Measurements from ENCODE around the gene CRLF1.
A peak's percentile ranks its signal among the peaks of the same experiment; 100 is the strongest.

Gene CRLF1

GRCh38 chr19:18590273-18591272 lies 16.0 kb downstream of the CRLF1 start:
- no peak for TF ChIP-seq CTCF (IDR thresholded peaks at IDR 0.05; ENCODE audit: low read depth, low read length)
- no peak overlapping the region for H3K4me3 ChIP-seq (replicated peaks in 1 of 2; ENCODE audit: low read depth in 2 of 2, low read length in 2 of 2)
- DNase-seq (ENCODE audit: low read depth in 2 of 2) = peak in 1 of 2 donors; percentile 66

DNA sequence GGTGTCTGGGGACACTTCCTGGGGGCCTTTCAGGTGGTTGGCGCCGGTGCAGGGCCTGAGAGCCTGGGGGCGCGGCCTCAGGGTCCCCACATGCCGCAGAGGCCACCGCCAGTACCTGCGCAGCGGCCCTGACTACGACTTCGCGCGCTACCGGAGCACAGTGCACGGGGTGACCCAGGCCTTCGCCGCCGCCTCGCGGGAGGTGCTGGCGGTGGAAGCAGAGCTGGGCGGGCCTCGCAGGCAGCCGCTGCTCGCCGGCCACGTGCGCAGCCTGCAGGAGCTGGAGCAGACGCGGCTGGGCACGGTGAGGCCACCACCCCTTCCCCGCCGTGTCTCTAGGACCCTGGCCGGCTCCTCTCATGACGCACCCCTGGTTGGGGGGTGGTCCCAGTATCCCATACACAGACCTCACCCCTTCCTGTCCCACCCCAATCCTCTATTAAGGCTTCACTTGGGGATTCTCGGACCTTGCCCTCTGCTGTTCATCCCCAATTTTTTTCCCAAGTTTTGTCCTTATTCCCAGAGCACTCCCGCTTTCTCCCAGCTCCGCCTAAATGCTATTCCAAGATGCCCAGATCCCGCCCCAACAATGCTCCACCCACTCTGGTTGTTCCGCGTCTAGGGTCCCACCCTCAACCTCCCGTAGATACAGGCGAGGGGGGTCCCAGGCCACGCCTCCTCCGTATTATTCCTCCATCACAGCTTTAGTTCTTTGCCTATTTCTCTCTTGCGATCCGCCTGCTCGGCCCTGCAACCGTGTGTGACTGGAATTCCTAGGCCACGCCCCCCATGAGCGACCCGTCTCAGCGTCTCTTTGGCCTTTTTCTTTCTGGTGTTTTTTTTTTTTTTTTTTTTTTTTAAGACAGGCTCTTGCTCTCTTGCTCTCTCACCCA lies 17.0 kb downstream of the CRLF1 start:
- H3K4me3 ChIP-seq (replicated peaks in 1 of 2; ENCODE audit: low read depth in 2 of 2, low read length in 2 of 2) = peak overlapping the region; percentile 64 to 82
- peak; percentile 66 to 68 for DNase-seq (ENCODE audit: low read depth in 2 of 2)
- no peak for TF ChIP-seq CTCF (IDR thresholded peaks at IDR 0.05; ENCODE audit: low read depth, low read length)

- peak; percentile 77 to 88 for DNase-seq (ENCODE audit: low read depth in 2 of 2)
- peak within 1 kb of the TSS; percentile 64 to 82 for H3K4me3 ChIP-seq (replicated peaks in 1 of 2; ENCODE audit: low read depth in 2 of 2, low read length in 2 of 2)
- peak; percentile 79 for TF ChIP-seq CTCF (IDR thresholded peaks at IDR 0.05; ENCODE audit: low read depth, low read length)
Observed at GRCh38 chr19:18588611-18589379, 17.8 kb downstream of the CRLF1 start, which contains the start of gene REX1BD. Gene REX1BD (plus strand): TSS chr19:18588798. CDS start chr19:18588802, 4 bp downstream.

- TF ChIP-seq CTCF (IDR thresholded peaks at IDR 0.05; ENCODE audit: low read depth, low read length) = no peak
- no peak for DNase-seq (ENCODE audit: low read depth in 2 of 2)
- H3K4me3 ChIP-seq (replicated peaks in 1 of 2; ENCODE audit: low read depth in 2 of 2, low read length in 2 of 2) = peak overlapping the region; percentile 64 to 82
Observed at GRCh38 chr19:18587962-18588610, 18.5 kb downstream of the CRLF1 start.

- no peak for DNase-seq (ENCODE audit: low read depth in 2 of 2)
- no peak for TF ChIP-seq CTCF (IDR thresholded peaks at IDR 0.05; ENCODE audit: low read depth, low read length)
- H3K4me3 ChIP-seq (replicated peaks in 1 of 2; ENCODE audit: low read depth in 2 of 2, low read length in 2 of 2) = no peak overlapping the region
Observed at GRCh38 chr19:18587561-18587960, 19.0 kb downstream of the CRLF1 start.

Measured in cardiac fibroblast (primary cell).